GM18873 (cell line): ENCODE results near the gene SLC51A.
"Not testable (repeated sequence)": the region's sequence is repeated elsewhere in the genome, so short reads cannot be mapped to it uniquely, and the experiment has no call there.

Experiments
- ATAC-seq: cut with Tn5 transposase; IDR thresholded peaks from one replicate; pipeline ENCODE4 v1.9.1; 2021; ENCODE audit warnings: mild to moderate bottlenecking, moderate library complexity, moderate number of reproducible peaks; ENCODE audit not compliant: unreplicated experiment, low FRiP score

The SLC51A gene

DNA sequence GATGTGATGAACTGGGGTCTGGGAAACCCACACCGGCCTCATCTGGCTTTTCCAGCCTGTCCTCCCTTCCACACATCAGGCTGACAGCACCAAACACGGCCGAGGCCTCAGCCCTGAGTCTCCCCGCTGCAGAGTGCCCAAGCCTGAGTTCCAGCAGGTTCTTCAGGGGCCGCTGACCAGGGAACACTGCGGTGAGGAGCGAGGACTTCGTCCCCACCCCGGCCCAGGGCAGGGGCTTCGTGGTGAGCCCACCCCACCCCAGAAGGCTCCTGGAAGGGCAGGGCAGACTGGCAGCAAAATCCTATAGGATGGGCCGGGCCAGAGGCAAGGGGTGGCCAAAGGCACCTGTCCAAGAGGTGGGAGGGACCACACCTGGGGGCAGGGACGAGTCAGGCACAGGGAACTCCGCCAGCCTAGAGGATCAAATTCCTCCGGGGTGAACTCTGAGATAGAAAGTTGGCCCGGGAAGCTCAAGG is at the start of gene SLC51A:
SLC51A (plus strand) TSS at position 446 of the 476 bp plus-strand sequence. CDS start 179 bp downstream, outside the sequence.
- ATAC-seq = no peak

DNA sequence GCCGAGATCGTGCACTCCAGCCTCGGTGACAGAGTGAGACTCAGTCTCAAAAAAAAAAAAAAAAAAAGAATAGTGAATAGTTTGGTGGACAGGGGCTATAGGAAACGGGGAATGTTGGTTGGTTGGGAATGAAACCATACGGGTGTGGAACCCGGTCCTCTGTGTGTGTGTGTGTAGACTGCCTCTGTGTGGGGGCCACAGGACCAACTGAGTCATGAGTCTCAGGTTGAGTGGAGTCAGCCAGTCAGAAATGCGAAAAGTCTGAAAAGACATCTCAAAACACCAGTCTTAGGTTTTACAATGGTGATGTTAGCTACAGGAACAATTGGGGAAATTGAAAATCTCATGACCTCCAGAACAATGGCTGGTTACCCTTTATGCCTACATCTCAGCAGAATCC is 49.6 kb upstream of the SLC51A start:
- ATAC-seq = no peak

DNA sequence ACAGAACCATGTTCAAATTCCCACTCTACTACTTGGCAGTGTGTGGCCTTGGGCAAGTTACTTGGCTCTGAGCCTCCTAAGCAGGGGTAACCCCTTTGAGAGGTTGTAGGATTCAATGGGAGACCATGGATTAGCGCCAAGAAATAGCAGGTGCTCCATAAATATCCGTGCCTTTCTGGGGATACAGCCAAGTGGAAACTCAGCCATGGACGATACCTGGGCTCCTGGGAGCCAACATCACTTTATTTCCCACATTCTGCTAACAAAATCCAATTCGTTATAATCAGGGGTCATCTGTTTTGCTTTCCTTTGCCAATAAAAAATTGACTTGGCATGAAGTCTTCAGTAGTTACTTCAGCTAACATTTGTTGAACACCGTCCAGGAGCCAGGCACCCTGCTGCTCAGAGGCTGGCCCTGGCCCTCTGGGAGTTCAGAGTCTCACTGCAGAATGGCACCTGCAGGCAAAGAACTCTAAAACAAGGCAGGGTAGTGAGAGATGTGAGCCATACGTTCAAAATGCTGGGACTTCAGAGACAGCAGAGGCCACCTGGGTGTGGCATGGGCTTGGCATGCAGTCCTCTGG is 47.4 kb upstream of the SLC51A start:
- no peak for ATAC-seq

DNA sequence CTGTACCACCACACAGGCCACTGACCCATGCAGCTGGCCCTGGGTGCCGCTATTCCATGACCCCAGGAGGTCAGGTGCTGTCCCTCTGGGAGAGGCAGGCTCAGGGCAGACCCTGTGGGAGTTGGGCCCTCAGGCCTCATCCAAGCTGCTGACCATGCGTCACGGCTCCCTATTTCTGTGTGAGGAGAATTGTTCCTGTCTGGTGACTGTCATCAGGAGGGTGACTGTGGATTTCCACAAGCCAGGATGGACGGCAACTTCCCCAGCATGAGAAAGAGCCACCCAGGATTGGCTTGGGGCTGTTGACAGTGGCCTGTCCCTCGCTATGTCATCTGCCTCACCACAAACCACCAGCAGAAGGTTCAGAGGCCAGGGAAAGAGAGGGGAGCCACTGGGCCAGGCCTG is 46.5 kb upstream of the SLC51A start:
- no peak for ATAC-seq

DNA sequence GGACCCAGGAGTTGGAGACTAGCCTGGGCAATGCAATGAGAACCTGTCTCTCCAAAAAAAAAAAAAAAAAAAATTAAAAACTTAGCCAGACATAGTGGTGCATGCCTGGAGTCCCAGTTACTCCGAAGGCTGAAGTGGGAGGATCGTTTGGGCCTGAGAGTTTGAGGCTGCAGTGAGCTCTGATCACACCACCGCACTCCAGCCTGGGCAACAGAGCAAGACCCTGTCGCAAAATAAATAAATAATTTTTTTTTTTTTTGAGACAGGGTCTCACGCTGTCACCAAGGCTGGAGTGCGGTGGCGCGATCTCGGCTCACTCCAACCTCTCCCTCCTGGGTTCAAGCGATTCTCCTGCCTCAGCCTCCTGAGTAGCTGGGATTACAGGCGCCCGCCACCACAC is 46.0 kb upstream of the SLC51A start:
- not testable (repeated sequence) for ATAC-seq

DNA sequence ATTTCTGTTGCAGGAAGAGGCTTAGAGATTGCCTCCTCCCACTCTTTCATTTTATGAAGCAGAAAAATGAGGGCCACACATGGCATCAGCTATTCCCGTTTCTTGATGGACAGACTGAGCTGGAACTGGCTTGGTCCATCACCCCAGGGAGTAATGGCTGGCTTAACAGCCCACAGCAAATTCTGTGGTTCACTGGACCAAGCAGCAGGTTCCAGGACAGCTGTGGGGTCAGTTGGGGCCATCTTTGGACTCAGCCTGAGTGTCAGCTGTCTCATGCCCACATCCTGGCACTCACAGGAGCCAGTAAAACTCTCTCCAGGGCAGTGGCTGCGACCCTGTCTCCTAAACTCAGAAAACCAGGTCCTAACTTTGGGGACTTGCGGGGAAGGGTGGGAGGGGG is 41.7 kb upstream of the SLC51A start:
- no peak for ATAC-seq

DNA sequence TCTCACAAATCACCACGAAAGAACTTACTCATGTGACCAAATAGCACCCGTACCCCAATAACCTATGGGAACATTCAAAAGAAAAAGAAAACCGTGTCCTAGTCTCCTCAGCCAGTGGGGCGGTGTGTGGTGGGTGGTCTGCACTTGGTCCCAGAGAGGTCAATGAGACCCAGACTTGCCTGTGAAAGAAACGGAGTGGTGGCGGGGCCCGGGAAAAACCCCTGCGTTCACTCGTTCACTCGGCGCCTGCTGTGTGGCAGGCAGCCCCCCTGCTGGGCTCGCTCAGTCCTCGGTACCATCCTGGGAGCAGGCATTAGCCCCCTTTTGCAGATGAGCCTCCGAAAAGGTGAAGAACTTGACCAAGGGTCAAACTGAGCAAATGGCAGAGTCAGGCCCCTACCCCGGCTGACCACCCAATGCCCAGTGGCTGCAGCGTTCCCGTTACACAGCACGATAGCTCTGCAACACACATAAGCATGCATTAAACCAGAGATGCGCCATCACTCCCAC is 41.2 kb upstream of the SLC51A start:
- ATAC-seq = no peak

DNA sequence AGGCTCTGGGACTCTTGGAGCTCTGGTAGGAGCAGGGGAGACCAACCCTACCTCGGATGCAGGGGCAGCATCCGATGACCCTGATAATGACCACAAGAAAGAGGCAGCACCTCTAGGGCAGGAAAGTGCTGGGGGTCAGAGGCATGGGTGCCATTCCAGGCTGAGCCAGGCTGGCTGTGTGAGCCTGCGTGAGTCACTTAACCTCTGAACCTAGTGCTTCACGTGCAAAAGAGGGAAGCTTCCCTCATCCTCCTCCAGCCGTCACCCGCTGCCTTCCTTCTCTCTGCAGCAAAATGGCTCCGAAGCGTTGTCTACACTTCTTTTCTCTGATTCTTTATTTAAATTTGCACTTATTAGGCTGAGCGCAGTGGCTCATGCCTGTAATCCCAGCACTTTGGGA is 40.6 kb upstream of the SLC51A start:
- no peak for ATAC-seq

DNA sequence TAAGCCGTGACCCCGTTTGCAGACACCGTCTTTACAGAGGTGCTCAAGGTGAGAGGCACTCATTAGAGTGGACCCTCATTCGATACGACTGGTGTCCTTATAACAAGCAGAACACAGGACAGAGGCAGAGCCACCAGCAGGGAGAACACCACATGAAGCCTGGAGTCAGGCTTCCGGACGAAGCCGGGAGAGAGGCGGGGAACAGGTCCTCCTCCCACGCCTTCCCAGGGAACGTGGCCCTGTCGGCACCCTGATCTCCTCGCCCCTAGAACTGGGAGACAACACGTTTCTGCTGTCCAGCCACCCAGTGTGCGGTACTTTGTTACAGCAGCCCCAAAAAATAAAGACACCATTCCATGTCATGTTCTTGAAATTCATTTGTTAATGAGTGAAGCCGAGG is 38.8 kb upstream of the SLC51A start:
- ATAC-seq = no peak

DNA sequence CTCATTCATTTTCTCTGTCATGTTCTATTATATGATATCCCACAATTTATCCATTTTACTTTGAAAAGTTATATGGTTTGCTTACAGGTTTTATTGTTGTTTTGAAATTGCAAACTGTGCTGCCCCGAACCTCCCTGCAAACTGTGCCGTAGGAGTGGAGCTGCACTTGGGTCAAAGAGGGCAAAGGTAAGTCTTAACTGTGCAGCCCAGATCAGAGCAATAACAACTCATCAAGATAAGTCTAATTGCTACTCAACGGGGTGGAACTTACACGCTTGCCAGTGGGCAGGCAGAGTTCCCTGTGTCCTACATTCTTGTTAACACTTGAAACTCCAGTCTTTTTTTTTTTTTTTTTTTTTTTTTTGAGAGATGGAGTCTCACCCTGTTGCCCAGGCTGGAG is 38.4 kb upstream of the SLC51A start:
- ATAC-seq = no peak

DNA sequence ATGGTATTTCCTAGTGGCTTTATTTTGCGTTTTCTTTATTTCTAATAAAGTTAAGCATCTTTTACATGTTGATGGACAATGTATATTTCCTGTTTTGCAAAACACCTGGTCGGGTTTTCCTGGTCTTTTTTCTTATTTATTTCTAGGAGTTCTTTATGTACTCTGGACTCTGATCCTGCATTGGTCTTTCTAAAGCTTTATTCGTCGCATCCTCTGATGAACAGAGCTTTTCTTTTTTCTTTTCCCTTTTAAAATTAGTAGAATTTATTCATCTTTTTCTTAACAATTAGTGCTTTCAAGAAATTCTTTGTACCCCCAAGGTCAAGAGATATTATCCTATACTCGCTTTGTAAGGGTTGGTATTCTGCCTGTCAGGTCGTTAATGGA is 37.3 kb upstream of the SLC51A start:
- ATAC-seq = no peak

DNA sequence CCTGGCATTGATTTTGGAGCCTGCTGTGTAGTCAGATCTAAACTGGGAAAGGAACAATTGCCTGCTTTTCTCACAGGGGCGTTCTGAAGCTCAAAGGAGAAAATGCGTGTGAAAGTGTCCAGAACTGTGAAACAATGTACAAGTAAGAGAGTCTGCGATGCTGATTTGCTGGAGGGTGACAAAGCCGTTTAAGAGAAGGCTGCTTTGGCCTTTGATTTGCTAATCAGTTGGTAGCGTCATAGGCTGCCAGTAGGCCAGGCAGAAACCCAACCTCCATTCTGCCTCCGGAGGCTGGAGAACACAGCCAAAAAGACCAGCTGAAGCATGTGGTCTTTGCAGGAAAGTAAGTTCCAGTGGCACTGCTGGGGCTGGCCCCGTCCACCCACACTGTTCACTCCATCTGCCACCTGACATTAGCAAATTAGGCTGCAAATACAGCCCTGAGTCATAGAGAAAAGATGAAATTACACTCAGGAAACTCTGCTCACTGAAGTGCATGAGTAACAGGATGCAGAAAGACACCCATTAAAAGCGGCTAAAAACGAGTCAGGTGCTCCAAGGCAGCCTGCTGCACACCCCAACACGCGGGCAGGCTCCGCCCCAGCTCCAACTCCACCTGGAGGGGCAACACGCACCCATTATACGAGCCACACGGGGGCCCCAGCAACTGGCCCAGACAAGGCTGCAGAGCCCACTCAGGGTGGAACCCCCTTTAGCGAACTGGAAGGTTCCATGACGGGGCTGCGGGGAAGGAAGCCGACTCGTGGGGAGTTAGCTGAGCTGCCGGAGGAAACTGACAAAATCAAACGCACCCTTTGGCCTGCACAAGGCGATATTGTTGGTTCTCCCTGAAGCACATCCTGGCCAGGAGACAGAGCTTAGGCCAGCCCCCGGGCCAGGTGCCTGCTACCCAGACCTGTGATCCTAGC is 36.7 kb upstream of the SLC51A start:
- ATAC-seq = peak; percentile 57

DNA sequence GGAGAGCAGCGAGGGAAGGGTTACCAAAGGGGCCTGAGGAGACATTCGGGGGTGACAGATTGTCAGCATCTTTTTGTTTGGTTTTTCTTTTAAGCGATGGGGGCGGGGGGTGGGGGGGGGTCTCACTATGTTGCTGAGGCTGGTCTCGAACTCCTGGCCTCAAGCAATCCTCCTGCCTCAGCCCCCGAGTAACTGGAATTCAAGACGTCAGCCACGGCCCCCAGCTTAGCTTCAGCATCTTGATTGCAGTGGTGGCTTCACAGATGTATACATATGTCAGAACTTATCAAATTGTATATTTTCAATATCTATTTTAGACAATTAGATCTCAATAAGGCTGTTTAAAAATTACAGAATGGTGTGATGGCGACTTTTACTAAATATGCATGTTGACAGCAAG is 36.0 kb upstream of the SLC51A start:
- ATAC-seq = no peak

DNA sequence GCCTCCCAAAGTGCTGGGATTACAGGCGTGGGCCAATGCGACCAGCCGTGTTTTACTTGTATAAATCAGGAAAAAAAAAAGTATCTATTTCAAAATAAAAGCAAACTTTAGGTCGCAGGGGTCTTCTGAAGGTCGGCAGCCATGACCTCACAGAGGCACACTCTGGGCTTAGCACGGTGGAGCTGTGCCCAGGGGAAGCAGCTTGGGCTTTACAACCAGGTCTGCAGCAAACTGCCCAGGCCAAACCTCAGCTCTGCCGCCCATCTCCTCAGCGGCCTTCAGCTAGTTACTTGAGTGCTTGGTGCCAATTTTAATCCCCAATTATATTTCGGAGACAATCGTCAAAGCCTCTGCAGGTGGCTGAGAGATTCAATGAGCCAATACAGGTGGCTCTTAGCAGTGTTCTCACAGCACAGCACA is 35.2 kb upstream of the SLC51A start:
- ATAC-seq = no peak

DNA sequence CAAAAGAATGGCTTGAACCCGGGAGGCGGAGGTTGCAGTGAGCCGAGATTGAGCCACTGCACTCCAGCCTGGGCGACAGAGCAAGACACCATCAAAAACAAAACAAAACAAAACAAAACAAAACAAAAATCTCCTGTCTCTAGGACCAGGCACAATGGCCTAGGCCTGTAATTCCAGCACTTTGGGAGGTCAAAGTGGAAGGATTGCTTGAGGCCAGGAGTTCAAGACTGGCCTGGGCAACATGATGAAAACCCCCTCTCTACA is 32.2 kb upstream of the SLC51A start:
- ATAC-seq = not testable (repeated sequence)

DNA sequence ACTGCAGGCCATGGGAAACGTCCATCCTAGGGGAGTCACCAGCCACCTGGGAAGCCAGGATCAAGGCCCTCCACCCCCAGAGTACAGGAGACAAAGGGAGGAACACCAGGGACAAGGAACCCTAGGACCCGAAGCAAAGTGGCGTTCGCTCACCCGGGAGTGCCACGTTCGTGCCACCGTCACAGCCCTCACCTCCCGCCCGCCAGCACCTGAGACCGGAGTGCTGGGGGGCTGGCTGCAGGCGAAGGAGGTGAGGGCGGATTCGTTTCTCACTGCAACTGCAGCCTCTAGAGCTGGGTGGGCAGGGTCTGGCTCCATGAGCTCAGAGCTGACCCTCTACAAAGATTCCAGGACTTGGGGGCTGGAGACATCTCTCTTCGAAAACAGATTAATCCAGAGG is 31.5 kb upstream of the SLC51A start:
- ATAC-seq = no peak

DNA sequence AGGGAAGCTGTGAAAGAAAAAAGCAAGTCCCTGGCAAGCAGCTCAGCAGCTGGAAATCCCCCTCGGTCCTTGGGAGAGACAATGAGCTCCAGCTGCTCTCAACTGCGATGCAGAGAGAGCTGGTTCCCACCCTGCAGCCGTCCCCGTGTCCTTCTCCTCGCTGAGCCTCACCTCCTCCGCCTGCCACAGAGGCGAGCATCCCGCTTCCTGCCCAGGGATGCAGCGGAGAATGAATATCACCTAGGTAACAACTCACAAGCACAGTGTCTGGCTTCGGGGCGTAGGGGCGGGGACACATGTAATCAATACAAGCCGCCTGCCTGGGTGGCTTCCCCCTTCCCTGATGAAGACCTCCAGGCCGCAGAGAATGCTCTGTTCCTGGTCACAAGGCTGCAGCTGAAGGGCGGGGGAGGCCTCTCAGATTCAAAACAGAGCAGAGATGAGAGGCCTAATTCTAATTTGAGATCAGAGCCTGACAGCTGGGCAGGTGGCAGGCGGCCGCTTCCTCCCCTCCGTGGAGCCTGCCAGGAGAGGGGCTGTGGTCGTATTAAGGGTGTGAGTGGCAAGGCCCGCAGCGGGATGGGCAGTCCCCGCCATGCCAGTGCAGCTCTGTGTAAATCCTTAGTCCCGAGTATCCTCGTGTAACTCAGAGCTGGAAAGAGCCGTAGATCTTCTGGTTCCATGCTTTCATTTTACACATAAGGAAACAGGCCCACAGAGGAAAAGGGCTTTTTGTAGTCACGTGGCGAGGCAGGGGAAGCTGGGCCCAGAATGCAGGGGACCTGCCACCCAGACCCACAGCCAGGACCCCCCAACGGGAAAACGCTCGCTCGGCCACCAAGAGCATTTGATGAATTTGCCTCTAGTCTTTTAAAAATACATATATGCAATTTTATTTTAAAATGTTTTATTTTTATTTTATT is 29.4 kb upstream of the SLC51A start:
- peak; percentile 44 for ATAC-seq

DNA sequence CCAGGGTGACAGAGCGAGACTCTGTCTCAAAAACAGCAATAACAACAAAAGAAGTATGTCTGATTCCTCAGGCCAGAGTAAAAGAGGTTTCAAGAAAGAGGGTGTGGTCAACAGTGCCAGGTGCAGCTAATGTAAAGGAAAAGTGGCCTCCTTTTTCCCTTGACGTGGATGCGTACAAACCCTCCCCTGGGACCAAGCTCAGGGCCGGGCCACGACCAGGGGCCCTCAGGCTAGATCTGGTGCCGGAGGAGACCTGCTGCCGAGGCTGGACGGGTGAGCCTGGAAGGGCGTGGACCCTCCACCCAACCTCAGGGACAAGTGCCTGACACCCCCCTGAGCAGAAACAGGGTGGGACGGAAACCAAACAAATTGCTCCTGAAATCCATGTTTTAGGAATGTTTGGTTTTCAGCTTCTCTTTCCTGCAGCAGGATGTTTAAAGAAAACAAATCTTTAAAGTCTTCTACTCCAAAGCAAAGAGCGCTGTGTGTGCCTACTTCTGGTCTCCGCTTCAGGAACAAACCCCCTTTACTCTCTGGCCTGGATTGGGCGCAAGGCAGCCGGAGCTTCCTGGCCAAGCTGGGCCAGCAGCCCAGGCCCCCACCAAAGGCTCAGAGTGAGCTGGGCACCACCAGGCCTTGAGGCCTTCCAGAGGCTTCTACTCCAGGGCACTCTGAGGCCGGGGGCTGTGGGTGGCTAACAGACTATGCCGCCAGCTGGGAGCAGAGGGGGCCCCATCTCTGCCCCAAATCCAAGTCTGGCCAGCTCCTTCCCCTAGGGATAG is 26.6 kb upstream of the SLC51A start:
- no peak for ATAC-seq

DNA sequence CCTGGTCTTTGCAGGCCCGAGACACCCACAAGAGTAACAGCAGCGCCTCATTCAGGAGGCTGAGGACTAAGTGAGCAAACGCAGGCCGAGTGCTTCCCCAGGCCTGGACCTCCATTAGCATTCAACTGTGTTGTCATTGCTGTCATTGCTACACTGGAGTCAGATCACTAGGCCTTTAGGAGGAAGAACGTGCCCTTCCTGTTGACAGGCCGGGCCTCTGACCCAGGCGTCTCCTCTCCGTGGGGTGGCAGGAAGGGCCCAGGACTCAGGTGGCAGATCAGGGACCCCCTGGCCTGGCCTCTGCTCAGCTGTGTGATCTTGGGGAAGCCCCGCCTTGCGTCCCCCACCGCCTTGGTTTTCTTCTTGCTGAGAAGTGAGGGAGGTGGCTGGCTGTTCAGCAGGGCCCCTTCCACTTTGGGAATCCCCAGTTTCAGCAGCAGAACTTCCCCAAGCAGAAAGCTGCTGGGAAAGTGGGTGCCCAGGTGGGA is 24.3 kb upstream of the SLC51A start:
- ATAC-seq = no peak

DNA sequence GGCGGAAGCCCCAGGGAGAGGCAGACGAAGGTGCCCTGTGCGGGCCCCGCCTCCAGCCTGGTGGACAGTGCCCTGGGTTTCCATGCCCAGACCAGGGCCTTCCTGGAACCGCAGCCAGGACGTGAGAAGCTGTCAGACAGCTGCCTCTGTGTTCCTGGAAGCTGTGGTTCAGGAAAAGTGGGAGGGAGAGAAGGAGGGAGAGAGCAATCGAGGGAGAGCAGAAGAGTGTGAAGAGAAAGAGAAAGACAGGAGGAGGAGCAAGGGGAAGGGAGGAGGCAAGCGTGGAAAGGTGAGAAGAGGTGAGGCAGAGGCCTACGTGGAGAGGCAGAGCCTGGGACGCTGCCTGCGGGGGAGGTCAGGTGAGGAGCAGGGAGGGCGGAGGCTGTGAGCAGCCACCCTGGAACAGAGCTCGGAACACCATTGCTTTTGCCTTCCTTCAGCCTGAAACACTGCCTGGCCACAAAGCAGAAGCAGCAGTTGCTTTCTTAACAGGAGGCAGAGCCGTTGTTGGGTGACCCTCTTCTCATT is 23.7 kb upstream of the SLC51A start:
- ATAC-seq = no peak
